ENCODE data around the gene GLCE. TPM values are rescaled to one million over a fixed set of nuclear protein-coding genes. Genes with fewer than 3 reads are reported as not detected.

GLCE gene
- total and polyA plus RNA-seq, 4 experiments from 2014 or later, result 6.1 to 9.0 (median 7.2) TPM

- peaks cover 0 to 1% (median 0%) of the 10 kb centered on the region in 4 donors for H3K4me1 Mint-ChIP-seq
- Histone ChIP-seq H3K9me3 (ENCODE audit: control insufficient read depth in 1 of 2, low read length in 2 of 2) (no peaks in the 10 kb centered on the region), H3K27ac (ENCODE audit: low read depth, low read length) (no peak overlapping the region), H3K4me3 (ENCODE audit: low read length in 2 of 2) (no peak overlapping the region), H3K36me3 (ENCODE audit: insufficient read depth, low read length) (no peaks in the 10 kb centered on the region), H3K4me1 (ENCODE audit: insufficient read depth, low read length) (no peaks in the 10 kb centered on the region), H3K27me3 (ENCODE audit: insufficient read depth, low read length) (no peaks in the 10 kb centered on the region)
- H3K27me3 Mint-ChIP-seq, result peaks cover 8 to 10% of the 10 kb centered on the region in 2 donors
- ChIA-PET POLR2A (ENCODE audit: partially characterized antibody) (no interaction called here), CTCF (ENCODE audit: partially characterized antibody) (no interaction called here)
- DNase-seq, result no peak
- no peaks in the 10 kb centered on the region for H3K36me3 Mint-ChIP-seq
- H3K27ac Mint-ChIP-seq, result no peak overlapping the region
- no peak overlapping the region for H3K4me3 Mint-ChIP-seq
- intact Hi-C loops (cut with micrococcal nuclease), result no loop called here
- peaks cover 0 to 2% (median 0%) of the 10 kb centered on the region in 8 donors for H3K9me3 Mint-ChIP-seq
Observed at GRCh38 chr15:69315402-69316110, 155.1 kb downstream of the GLCE start.

- peaks cover 0 to 2% (median 0%) of the 10 kb centered on the region in 8 donors for H3K9me3 Mint-ChIP-seq
- intact Hi-C loops (cut with micrococcal nuclease), result no loop called here
- H3K4me1 Mint-ChIP-seq, result peaks cover 0 to 7% (median 4%) of the 10 kb centered on the region in 4 donors
- Histone ChIP-seq H3K9me3 (ENCODE audit: control insufficient read depth in 1 of 2, low read length in 2 of 2) (no peaks in the 10 kb centered on the region), H3K4me1 (ENCODE audit: insufficient read depth, low read length) (no peaks in the 10 kb centered on the region), H3K36me3 (ENCODE audit: insufficient read depth, low read length) (no peaks in the 10 kb centered on the region), H3K4me3 (ENCODE audit: low read length in 2 of 2) (no peak overlapping the region), H3K27me3 (ENCODE audit: insufficient read depth, low read length) (no peaks in the 10 kb centered on the region), H3K27ac (ENCODE audit: low read depth, low read length) (no peak overlapping the region)
- no peak for DNase-seq
- peaks cover 5 to 10% of the 10 kb centered on the region in 2 donors for H3K27me3 Mint-ChIP-seq
- POLR2A ChIA-PET (ENCODE audit: partially characterized antibody), result no interaction called here
- CTCF ChIA-PET (ENCODE audit: partially characterized antibody), result no interaction called here
- no peak overlapping the region for H3K27ac Mint-ChIP-seq
- no peak overlapping the region for H3K4me3 Mint-ChIP-seq
- H3K36me3 Mint-ChIP-seq, result no peaks in the 10 kb centered on the region
Observed at GRCh38 chr15:69316291-69316690, 155.9 kb downstream of the GLCE start.

- intact Hi-C loops (cut with micrococcal nuclease), result no loop called here
- DNase-seq, result no peak
- POLR2A ChIA-PET (ENCODE audit: partially characterized antibody), result no interaction called here
- Histone ChIP-seq H3K27ac (ENCODE audit: low read depth, low read length) (no peak overlapping the region), H3K4me3 (ENCODE audit: low read length in 2 of 2) (no peak overlapping the region), H3K9me3 (ENCODE audit: control insufficient read depth in 1 of 2, low read length in 2 of 2) (no peaks in the 10 kb centered on the region), H3K27me3 (ENCODE audit: insufficient read depth, low read length) (no peaks in the 10 kb centered on the region), H3K36me3 (ENCODE audit: insufficient read depth, low read length) (no peaks in the 10 kb centered on the region), H3K4me1 (ENCODE audit: insufficient read depth, low read length) (no peaks in the 10 kb centered on the region)
- Mint-ChIP-seq H3K27me3 (peaks cover 5 to 10% of the 10 kb centered on the region in 2 donors), H3K9me3 (no peaks in the 10 kb centered on the region), H3K27ac (no peak overlapping the region), H3K36me3 (no peaks in the 10 kb centered on the region), H3K4me1 (peaks cover 0 to 8% (median 4%) of the 10 kb centered on the region in 4 donors), H3K4me3 (no peak overlapping the region)
- CTCF ChIA-PET (ENCODE audit: partially characterized antibody), result no interaction called here
Observed at GRCh38 chr15:69317392-69317841, 157.0 kb downstream of the GLCE start.

- no peak overlapping the region for H3K4me3 Mint-ChIP-seq
- Histone ChIP-seq H3K4me3 (ENCODE audit: low read length in 2 of 2) (no peak overlapping the region), H3K27ac (ENCODE audit: low read depth, low read length) (no peak overlapping the region), H3K9me3 (ENCODE audit: control insufficient read depth in 1 of 2, low read length in 2 of 2) (no peaks in the 10 kb centered on the region), H3K27me3 (ENCODE audit: insufficient read depth, low read length) (no peaks in the 10 kb centered on the region), H3K4me1 (ENCODE audit: insufficient read depth, low read length) (no peaks in the 10 kb centered on the region), H3K36me3 (ENCODE audit: insufficient read depth, low read length) (no peaks in the 10 kb centered on the region)
- H3K4me1 Mint-ChIP-seq, result peaks cover 0 to 8% (median 4%) of the 10 kb centered on the region in 4 donors
- no peak overlapping the region for H3K27ac Mint-ChIP-seq
- H3K9me3 Mint-ChIP-seq, result no peaks in the 10 kb centered on the region
- ChIA-PET CTCF (ENCODE audit: partially characterized antibody) (no interaction called here), POLR2A (ENCODE audit: partially characterized antibody) (no interaction called here)
- H3K27me3 Mint-ChIP-seq, result peaks cover 9 to 12% of the 10 kb centered on the region in 2 donors
- no peaks in the 10 kb centered on the region for H3K36me3 Mint-ChIP-seq
- no peak for DNase-seq
- intact Hi-C loops (cut with micrococcal nuclease), result no loop called here
Observed at GRCh38 chr15:69318033-69318432, 157.6 kb downstream of the GLCE start.

- Histone ChIP-seq H3K27ac (ENCODE audit: low read depth, low read length) (no peak overlapping the region), H3K9me3 (ENCODE audit: control insufficient read depth in 1 of 2, low read length in 2 of 2) (no peaks in the 10 kb centered on the region), H3K36me3 (ENCODE audit: insufficient read depth, low read length) (no peaks in the 10 kb centered on the region), H3K4me1 (ENCODE audit: insufficient read depth, low read length) (no peaks in the 10 kb centered on the region), H3K4me3 (ENCODE audit: low read length in 2 of 2) (no peak overlapping the region), H3K27me3 (ENCODE audit: insufficient read depth, low read length) (no peaks in the 10 kb centered on the region)
- ChIA-PET CTCF (ENCODE audit: partially characterized antibody) (interaction anchor here (0.6 kb wide), 1 partner anchor 432 kb away, joined by 3 read pairs; no protein-coding TSS in a partner anchor), POLR2A (ENCODE audit: partially characterized antibody) (no interaction called here)
- intact Hi-C loops (cut with micrococcal nuclease), result no loop called here
- no peak for DNase-seq
- H3K27ac Mint-ChIP-seq, result no peak overlapping the region
- no peaks in the 10 kb centered on the region for H3K9me3 Mint-ChIP-seq
- H3K36me3 Mint-ChIP-seq, result no peaks in the 10 kb centered on the region
- H3K27me3 Mint-ChIP-seq, result peaks cover 13 to 14% of the 10 kb centered on the region in 2 donors
- no peak overlapping the region for H3K4me3 Mint-ChIP-seq
- peaks cover 0 to 8% (median 4%) of the 10 kb centered on the region in 4 donors for H3K4me1 Mint-ChIP-seq
Observed at GRCh38 chr15:69319384-69320375, 159.2 kb downstream of the GLCE start.

GRCh38 chr15:69320977-69321554, 160.6 kb downstream of the GLCE start:
- intact Hi-C loops (cut with micrococcal nuclease), result no loop called here
- Mint-ChIP-seq H3K9me3 (no peaks in the 10 kb centered on the region), H3K27me3 (peaks cover 13 to 22% of the 10 kb centered on the region in 2 donors)

More at GRCh38 chr15:69320977-69321554, 160.6 kb downstream of the GLCE start:
- H3K9me3 ChIP-seq (ENCODE audit: control insufficient read depth in 1 of 2, low read length in 2 of 2), result no peaks in the 10 kb centered on the region
- H3K27ac ChIP-seq (ENCODE audit: low read depth, low read length), result no peak overlapping the region
- H3K36me3 Mint-ChIP-seq, result no peaks in the 10 kb centered on the region
- H3K27me3 ChIP-seq (ENCODE audit: insufficient read depth, low read length), result no peaks in the 10 kb centered on the region
- no peaks in the 10 kb centered on the region for H3K36me3 ChIP-seq (ENCODE audit: insufficient read depth, low read length)
- peak overlapping the region in 1 of 7 donors; percentile 39 for H3K27ac Mint-ChIP-seq
- no peaks in the 10 kb centered on the region for H3K4me1 ChIP-seq (ENCODE audit: insufficient read depth, low read length)
- CTCF ChIA-PET (ENCODE audit: partially characterized antibody), result no interaction called here
- POLR2A ChIA-PET (ENCODE audit: partially characterized antibody), result no interaction called here
- H3K4me1 Mint-ChIP-seq, result peaks cover 0 to 8% (median 4%) of the 10 kb centered on the region in 4 donors
- DNase-seq, result no peak
- peak overlapping the region in 1 of 8 donors; percentile 37 for H3K4me3 Mint-ChIP-seq
- no peak overlapping the region for H3K4me3 ChIP-seq (ENCODE audit: low read length in 2 of 2)
